A172 (cell line): Measurements from ENCODE around the gene SETD6. TPM values are rescaled to one million over a fixed set of nuclear protein-coding genes. Genes with fewer than 3 reads are reported as not detected.
"Not testable (repeated sequence)": the region's sequence is repeated elsewhere in the genome, so short reads cannot be mapped to it uniquely, and the experiment has no call there.

Experiments used
- DNase-seq: peaks from one replicate; pipeline ENCODE4 v3.0.0-alpha.2; 2015; ENCODE audit warnings: low spot score
- total RNA-seq: library from RNA; depleted of rRNA; stranded (reverse); fragments of >200 nt; shearing (Covaris generic); gene quantifications from 2 replicates; pipeline ENCODE4 v1.2.3, GENCODE V29; 2014; rRNA removed

The SETD6 gene
- total RNA-seq, 1 experiment from 2014 or later = 12.8 TPM

DNA sequence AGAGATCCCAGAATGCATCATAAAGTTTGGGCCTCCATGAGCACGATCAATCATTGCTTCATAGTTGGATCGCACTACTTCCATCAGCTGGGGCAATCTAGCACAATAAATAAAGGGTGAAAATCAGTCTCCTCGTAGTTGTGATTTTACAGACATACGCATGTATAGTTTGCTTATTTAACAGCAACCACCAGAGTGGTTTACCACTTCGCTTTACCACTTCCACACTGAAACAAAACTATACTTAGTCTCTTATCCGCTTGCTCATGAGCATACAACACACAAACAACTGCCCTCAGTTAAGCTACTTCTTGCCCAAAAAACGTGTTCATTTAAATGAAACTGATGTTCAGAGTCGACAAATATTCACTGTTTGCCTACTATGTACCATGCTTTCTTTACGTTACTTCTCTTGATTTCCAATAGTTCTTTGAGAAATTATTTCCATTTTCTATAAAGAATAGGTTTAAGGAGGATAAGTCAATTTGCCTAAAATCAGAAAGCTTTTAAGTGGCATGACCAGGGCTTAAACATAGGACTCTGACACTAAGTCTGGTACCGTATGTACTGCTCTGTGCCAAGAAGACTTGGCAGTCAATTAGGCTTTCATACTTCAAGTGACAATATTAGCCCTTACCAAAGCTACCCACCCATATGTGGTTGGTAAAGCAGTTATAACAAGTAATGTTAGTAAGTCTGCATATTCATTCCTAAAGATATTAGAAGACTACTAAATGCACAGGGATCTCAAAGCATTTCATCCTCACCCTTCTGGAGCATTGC, 22.0 kb downstream of the SETD6 start:
- DNase-seq = no peak

- DNase-seq = no peak
Measured at GRCh38 chr16:58541711-58542110, 26.4 kb downstream of the SETD6 start.

GRCh38 chr16:58542291-58542690, 27.0 kb downstream of the SETD6 start:
- DNase-seq = no peak

- no peak for DNase-seq
Measured at GRCh38 chr16:58543685-58544084, 28.4 kb downstream of the SETD6 start.

DNA sequence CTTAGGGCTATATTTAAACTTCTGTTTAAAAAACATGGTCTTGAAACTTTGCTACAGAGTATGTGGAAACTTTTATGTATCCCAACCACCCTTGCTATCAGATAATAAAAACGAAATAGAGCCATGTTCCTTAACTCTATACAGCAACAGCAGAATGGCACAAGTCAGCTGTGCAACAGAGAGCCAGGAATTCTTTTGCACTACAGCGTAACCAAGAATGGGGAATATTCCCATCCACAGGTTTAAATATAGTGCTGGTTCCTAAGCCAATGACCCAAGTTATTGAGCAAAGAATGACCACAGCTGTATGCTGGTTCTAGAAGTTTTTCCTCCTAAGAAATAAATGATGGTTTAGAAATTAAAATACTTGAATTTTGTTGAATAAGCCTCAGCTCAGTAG, 33.1 kb downstream of the SETD6 start:
- DNase-seq = no peak

- no peak for DNase-seq
Measured at GRCh38 chr16:58551496-58551895, 36.2 kb downstream of the SETD6 start.

GRCh38 chr16:58556678-58557077, 41.4 kb downstream of the SETD6 start:
- no peak for DNase-seq

- DNase-seq = peak; percentile 53
Measured at GRCh38 chr16:58563235-58563634, 47.9 kb downstream of the SETD6 start.

DNA sequence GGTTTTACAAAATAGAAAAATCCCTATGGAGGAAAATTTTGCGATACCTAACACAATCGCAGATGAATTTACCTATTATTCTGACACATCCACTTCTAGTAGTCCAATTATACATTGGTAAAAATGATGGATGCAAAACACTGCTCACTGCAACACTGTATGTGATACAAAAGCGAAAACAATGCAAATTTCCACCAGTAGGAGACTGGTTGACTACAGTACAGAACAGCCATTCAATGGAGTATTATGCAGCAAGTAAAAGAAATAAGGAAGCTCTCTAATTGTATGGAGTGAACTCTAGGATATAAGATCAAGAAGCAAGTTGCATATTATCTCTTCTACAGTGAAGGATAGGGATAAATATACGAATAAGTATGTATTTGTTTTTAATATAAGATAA, 48.5 kb downstream of the SETD6 start:
- DNase-seq = no peak

DNA sequence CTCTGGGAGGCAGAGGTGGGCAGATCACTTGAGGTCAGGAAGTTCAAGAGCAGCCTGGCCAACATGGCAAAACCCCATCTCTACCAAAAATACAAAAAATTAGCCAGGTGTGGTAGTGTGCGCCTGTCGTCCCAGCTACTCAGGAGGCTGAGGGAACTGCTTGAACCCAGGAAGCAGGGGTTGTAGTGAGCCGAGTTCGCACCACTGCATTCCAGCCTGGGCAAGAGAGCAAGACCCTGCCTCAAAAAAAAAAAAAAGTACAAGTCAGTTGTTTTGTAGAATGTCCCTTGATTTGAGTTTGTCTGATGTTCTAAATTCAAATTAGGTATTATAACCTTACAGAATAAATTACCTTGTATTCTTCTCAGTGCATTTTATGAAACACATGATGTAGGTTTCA, 50.4 kb downstream of the SETD6 start:
- DNase-seq = not testable (repeated sequence)

Other genes with a start within 250 kb of the SETD6 start
- gene PRSS54, start 220.5 kb upstream of the SETD6 start, total RNA-seq = not detected in 2 replicates
- gene GINS3, start 123.0 kb upstream of the SETD6 start, total RNA-seq = 30.5 and 34.0 TPM in 2 replicates
- 25.2 and 27.6 TPM in 2 replicates for gene NDRG4, start 15.4 kb upstream of the SETD6 start, total RNA-seq
- 58.5 and 60.4 TPM in 2 replicates for gene CNOT1, start 114.3 kb downstream of the SETD6 start, total RNA-seq
- 20.3 and 20.5 TPM in 2 replicates for gene SLC38A7, start 169.3 kb downstream of the SETD6 start, total RNA-seq
- 97.4 and 99.1 TPM in 2 replicates for gene GOT2, start 218.8 kb downstream of the SETD6 start, total RNA-seq